Frontal cortex (tissue), 4 donors: ENCODE measurements around the gene RANGRF. TPM values are rescaled to one million over a fixed set of nuclear protein-coding genes. Genes with fewer than 3 reads are reported as not detected.
"Not testable (repeated sequence)": the region's sequence is repeated elsewhere in the genome, so short reads cannot be mapped to it uniquely, and the experiment has no call there.

Source experiments
- DNase-seq, 2 donors: peaks; one replicate each; pipeline ENCODE4 v3.0.0; 2012; ENCODE audit warnings: low spot score in 2 of 2
- FAIRE-seq: peaks from 2 replicates; lab custom pipeline; 2012; peaks lifted over from hg19 to GRCh38; lab: Jason Lieb, UNC
- total RNA-seq: library from RNA; depleted of rRNA; stranded (reverse); fragments of >200 nt; gene quantifications from one replicate; pipeline ENCODE4 v1.2.3, GENCODE V29; 2014
- donor health status: control.
- donor health status: control.
- donor health status: control.

Gene RANGRF, protein sequence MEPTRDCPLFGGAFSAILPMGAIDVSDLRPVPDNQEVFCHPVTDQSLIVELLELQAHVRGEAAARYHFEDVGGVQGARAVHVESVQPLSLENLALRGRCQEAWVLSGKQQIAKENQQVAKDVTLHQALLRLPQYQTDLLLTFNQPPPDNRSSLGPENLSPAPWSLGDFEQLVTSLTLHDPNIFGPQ
- total RNA-seq = 6.1 TPM

DNA sequence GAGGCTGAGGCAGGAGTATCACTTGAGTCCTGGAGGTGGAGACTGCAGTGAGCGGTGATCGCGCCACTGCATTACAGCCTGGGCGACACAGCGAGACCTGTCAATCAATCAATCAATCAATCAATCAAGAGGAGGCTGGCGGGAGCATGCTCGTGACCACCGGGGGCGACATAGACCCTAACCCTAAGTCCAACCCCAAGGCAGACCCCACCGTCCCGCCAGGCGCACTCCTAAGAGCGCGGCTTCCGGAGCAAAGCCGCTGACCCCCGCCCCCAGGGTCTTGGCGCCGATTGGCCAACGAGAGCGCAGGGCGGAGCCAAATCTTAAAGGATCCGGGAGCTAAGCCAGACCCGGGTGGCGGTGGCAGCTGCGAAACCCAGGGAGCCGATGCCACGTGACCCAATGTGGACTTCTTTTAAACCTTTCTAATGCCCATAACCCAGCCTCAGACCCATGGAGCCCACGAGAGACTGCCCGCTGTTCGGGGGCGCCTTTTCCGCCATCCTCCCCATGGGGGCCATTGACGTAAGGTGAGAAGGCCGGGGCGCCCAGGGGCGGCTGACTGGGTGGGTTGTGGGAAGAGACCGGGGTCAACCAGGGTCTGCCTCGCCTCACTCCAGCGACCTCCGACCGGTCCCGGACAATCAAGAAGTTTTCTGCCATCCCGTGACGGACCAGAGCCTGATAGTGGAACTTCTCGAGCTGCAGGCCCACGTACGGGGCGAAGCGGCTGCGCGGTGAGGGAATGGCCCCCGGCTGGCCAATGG is at the start of gene RANGRF:
TSS of gene RANGRF (plus strand) at position 335 of the 767 bp plus-strand sequence. CDS start at position 454, 119 bp downstream.
- no peak for FAIRE-seq
- peak; percentile 92 to 97 for DNase-seq

DNA sequence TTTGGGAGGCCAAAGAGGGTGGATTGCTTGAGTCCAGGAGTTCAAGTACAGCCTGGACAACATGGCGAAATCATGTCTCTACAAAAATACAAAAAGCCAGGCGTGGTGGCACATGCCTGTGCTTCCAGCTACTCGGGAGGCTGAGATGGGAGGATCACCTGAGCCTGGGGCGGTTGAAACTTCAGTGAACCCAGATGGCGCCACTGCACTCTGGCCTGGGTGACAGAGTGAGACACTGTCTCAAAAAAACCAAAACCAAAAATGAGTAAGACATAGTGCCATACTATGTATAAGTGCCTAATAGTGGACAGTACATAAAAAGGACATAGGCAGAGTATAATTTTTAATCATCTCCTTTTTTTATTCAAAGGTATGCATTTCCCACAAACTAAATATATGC is 44.6 kb upstream of the RANGRF start:
- FAIRE-seq = no peak
- no peak for DNase-seq

DNA sequence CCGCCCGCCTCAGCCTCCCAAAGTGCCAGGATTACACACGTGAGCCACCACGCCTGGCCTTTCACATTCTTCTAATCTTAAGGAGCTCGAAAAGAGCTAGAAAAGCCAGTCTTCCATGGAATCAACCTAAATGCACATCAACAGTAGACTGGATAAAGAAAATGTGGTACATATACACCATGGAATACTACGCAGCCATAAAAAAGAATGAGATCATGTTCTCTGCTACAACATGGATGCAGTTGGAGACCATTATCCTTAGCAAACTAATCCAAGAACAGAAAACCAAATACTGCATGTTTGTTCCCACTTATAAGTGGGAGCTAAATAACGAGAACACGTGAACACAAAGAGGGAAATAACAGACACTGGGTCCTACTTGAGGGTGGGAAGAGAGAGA is 43.7 kb upstream of the RANGRF start:
- DNase-seq (no peak), FAIRE-seq (no peak)

DNA sequence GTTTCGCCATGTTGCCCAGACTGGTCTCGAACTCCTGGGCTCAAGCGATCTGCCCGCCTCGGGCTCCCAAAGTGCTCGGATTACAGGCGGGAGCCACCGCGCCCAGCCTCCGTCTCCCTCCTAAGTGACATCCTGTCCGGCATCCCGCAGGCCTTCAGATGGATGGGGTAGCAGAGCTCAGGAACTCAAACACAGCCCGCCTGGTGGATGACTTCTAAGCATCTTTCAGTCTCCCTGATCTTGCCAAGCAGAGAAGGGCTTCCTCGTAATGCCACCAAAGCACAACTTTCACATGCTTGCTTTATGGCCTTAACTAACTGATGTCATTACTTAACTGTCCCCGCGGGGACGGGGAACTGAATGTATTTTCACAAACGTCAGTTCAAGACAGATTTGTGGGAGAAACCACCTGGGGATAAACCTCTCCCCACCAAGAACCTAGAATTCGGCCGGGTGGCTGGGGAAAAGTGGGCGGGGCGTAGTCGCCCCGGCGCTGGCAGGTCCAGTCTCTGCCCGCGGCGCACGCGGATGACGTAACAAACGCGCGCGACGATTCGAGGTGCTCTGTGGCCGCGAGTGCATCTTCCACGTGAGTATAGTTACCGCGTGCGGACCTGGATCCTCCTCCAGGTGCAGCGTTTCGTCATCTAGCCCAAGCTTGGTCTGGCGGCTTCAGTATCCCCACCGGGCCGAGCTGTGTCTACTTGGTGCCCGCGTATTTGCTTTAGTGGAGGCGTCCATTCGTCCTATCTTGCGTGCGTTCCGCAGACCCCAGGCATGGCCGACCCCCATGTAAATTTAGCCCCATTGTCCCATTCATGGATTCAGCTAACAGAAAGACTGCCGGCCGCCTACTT is 39.5 kb upstream of the RANGRF start, which contains the start of gene PFAS:
TSS of gene PFAS (plus strand) at position 539 of the 857 bp plus-strand sequence. CDS start 4,649 bp downstream, outside the sequence.
- no peak for FAIRE-seq

DNA sequence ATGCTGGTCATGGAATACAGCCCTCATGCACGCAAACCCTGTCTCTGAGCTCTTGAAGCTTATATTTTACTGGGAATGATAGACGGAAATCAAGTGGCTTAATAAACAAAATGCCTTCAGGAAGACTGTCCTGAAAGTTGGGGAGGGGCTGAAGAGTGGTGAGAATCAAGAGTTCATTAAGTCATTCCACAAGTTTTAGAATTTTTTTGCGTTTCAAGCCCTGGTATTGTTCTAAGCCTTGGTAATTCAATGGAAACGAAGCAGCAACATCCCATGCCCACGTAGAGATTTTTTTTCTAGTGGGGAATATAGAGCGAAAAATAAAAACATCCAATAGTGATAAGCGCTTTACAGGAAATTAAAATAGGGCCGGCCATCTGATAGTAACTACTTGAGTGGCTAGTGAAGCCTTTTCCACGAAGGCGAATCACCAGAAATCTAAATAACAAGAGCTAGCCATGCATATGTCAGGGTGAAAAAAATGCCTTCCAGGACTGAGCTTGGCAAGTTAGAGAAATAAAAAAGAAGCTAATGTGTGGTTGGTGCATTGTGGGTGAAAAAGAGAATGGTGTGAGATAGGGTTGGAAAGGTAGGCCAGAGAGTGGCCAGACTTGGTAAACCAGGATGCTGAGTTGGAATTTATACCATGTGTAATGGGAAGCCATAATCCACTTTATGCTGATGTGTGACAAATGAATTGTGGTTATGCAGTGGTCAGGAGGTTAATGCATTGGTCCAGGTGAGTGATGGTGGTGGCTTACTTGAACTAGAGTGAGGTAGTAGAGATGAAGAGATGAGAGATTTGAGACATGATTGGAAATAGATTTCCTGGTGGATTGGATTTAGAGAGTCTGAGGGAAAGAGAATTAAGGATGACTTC is 38.6 kb upstream of the RANGRF start:
- DNase-seq (no peak), FAIRE-seq (no peak)

More for the DNA sequence above, 39.5 kb upstream of the RANGRF start, which contains the start of gene PFAS:
- peak; percentile 87 to 90 for DNase-seq

DNA sequence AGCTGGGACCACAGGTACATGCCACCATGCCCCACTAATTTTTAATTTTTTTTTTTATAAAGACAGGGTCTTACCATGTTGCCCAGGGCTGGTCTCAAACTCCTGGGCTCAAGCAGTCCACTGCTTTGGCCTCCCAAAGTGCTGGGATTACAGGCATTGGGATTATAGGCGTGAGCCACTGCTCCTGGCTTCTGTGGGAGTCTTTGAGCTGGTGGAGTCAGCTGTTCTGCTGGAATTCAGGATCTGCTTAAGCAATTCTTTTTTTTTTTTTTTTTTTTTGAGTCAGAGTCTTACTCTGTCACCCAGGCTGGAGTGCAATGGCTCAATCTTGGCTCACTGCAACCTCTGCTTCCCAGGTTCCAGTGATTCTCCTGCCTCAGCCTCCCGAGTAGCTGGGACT is 37.1 kb upstream of the RANGRF start:
- DNase-seq, FAIRE-seq: not testable (repeated sequence)

DNA sequence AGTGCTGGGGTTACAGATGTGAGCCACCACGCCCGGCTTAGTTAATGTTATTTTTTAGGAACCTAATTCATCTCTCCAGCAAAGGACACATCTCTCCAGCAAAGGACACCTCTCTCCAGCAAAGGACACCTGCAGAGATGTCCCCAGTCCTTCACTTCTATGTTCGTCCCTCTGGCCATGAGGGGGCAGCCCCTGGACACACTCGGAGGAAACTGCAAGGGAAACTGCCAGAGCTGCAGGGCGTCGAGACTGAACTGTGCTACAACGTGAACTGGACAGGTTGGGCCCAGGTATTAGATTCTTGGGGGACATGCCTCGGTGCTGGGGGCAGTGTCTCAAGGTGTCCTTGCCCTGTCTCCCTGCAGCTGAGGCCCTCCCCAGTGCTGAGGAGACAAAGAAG is 34.7 kb upstream of the RANGRF start:
- no peak for DNase-seq
- FAIRE-seq = no peak

DNA sequence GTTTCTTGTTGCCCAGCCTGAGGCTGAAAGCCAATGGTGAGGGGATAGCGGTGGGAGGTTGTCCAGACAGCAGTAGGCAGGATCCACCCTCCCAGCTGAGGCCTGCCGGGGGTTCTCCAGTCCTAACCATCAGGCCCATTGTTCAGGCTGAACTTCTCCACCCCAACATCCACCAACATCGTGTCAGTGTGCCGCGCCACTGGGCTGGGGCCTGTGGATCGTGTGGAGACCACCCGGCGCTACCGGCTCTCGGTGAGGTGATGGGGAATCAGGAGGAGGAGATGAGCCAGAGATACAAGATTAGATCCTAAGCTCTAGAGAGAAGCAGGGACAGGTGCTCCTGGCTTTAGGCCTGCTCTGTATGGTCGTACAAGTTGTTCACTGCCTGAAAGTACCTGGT is 33.6 kb upstream of the RANGRF start:
- DNase-seq (no peak), FAIRE-seq (no peak)

DNA sequence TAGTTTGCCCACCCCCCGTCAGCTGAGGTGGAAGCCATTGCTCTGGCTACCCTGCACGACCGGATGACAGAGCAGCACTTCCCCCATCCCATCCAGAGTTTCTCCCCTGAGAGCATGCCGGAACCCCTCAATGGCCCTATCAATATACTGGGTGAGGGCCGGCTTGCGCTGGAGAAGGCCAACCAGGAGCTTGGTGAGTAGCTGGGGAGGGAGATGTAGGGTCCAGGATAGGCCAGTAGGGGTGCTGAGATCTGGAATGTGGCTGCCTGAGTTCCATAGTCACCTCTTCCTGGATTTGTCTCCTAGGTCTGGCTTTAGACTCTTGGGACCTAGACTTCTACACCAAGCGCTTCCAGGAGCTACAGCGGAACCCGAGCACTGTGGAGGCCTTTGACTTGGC is 33.0 kb upstream of the RANGRF start:
- DNase-seq = no peak
- FAIRE-seq = no peak

DNA sequence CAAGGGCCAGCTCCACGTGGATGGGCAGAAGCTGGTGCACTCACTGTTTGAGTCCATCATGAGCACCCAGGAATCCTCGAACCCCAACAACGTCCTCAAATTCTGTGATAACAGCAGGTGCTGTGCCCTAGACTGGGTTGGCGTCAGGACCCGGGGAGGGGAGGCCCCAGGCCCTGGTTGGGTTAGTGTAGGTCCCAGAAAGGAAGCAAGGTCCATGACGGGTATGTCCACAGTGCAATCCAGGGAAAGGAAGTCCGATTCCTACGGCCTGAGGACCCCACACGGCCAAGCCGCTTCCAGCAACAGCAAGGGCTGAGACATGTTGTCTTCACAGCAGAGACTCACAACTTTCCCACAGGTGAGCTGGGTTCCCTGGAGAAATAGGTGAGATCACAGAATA is 32.2 kb upstream of the RANGRF start:
- DNase-seq (no peak), FAIRE-seq (no peak)

DNA sequence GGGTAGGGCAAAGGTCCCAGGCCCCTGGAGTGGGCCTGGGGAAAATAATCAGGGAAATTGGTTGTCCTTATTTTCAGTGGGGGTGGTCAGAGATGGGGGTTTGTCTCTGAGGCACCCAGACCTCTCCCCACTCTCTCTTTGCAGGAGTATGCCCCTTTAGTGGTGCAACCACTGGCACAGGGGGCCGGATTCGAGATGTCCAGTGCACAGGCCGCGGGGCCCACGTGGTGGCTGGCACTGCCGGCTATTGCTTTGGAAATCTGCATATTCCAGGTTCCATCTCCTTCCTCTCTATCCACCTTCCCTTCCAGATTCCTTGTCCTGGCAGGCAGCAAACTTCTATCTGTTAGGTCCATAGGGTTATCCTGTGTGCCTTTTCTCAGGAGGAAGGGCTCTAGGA is 31.8 kb upstream of the RANGRF start:
- DNase-seq (no peak), FAIRE-seq (no peak)

DNA sequence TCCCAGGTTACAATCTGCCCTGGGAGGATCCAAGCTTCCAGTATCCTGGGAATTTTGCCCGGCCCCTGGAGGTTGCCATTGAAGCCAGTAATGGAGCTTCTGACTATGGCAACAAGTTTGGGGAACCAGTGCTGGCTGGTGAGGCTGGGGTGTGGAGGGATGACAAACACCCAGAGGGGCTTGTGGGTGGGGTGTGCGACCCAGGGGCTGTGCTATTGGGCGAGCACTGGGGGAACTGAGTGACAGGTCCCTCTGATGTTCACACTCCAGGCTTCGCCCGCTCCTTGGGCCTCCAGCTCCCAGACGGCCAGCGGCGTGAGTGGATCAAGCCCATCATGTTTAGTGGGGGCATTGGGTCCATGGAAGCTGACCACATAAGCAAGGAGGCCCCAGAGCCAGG is 30.7 kb upstream of the RANGRF start:
- DNase-seq (no peak), FAIRE-seq (no peak)

DNA sequence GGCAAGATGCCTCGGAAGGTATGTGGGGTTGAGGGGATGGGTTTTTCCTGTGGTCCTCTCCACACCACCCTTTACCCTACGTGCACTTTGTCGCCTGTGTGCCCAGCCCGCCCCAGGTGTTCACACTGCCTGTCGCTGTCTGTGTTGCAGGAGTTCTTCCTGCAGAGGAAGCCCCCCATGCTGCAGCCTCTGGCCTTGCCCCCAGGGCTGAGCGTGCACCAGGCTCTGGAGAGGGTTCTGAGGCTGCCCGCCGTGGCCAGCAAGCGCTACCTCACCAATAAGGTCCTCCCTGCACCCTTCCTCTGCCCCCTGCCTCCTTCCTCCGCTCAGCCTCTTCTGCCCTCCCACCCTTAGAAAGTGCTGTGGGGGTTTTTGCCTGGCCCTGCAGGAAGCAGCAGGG is 24.1 kb upstream of the RANGRF start:
- no peak for FAIRE-seq
- no peak for DNase-seq

DNA sequence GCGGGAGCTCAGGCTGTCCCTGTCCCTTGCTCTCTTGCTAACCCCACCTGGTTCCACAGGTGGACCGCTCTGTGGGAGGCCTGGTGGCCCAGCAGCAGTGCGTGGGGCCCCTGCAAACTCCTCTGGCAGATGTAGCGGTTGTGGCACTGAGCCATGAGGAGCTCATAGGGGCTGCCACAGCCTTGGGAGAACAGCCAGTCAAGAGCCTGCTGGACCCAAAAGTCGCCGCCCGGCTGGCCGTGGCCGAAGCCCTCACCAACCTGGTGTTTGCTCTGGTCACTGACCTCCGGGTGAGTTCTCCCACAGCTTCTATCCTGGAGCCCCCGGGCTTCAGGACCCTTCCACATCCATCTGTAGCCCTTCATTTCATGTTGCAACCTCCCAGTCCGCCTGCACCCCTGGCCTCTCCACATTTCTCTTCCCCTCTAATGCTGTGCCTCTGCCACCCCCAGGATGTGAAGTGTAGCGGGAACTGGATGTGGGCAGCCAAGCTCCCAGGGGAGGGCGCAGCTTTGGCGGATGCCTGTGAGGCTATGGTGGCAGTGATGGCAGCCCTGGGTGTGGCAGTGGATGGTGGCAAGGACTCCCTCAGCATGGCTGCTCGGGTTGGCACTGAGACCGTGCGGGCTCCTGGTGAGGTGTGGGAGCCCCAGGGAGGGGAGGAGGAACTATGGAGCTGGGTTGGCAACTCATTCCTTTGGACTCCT is 23.5 kb upstream of the RANGRF start:
- DNase-seq (no peak), FAIRE-seq (no peak)

DNA sequence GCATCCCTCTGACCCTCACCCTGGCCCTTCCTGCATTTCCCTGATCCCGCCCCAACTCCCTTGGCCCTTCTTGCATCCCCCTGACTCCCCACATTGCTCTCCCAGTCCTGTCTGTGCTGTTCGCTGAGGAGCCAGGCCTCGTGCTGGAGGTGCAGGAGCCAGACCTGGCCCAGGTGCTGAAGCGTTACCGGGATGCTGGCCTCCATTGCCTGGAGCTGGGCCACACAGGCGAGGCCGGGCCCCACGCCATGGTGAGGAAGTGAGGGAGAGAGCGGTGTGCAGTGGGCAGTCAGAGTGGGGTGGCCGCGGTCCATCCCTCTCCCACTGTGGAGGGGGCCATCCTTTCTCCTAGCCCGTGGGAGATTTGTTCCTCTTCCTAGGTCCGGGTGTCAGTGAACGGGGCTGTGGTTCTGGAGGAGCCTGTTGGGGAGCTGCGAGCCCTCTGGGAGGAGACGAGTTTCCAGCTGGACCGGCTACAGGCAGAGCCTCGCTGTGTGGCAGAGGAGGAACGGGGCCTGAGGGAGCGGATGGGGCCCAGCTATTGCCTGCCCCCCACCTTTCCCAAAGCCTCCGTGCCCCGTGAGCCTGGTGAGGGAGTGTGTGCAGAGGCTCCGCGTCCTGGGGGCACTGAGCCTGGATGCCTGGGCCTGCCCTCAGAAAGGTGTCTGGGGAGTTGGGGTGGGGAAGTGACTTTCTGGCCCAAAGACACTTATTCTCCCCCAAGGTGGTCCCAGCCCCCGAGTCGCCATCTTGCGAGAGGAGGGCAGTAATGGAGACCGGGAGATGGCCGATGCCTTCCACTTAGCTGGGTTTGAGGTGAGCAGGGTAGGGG is 21.6 kb upstream of the RANGRF start:
- no peak for FAIRE-seq

DNA sequence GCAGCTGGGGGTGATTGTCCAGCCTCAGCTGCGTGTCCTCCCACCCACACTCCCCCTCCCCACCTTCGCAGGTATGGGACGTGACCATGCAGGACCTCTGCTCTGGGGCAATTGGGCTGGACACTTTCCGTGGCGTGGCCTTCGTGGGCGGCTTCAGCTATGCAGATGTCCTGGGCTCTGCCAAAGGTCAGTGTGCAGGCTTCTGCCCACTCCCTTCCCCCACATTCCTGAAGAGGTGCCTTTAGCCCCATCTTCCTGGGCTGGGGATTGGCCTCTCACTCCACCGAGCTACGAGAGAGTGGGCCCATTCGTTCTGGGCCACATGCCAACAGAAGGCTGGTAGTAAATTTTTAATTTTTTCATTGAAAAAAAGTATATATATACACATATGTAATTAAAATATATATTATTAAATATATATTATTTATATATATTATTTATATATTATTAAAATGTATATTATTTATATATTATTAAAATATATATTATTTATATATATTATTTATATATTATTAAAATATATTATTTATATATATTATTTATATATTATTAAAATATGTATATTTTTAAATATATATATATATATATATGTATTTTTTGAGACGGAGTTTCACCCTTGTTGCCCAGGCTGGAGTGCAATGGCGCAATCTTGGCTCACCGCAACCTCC is 20.9 kb upstream of the RANGRF start:
- FAIRE-seq (peak; percentile 89), DNase-seq (no peak)

More for the DNA sequence above, 21.6 kb upstream of the RANGRF start:
- no peak for DNase-seq

DNA sequence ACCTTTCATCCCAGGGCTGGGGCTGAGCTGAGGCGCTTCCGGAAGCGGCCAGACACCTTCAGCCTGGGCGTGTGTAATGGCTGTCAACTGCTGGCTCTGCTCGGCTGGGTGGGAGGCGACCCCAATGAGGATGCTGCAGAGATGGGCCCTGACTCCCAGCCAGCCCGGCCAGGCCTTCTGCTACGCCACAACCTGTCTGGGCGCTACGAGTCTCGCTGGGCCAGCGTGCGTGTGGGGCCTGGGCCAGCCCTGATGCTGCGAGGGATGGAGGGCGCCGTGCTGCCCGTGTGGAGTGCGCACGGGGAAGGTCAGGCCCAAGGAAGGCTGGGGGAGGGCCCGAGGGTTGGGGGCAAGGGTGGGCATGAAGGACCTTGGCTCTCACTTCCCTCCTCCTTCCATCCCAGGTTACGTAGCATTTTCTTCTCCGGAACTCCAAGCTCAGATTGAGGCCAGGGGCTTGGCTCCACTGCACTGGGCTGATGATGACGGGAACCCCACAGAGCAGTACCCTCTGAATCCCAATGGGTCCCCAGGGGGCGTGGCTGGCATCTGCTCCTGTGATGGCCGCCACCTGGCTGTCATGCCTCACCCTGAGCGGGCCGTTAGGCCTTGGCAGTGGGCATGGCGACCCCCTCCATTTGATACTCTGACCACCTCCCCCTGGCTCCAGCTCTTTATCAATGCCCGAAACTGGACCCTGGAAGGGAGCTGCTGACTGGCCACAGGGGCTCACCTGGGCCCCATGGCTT is 19.7 kb upstream of the RANGRF start:
- no peak for FAIRE-seq

More for the DNA sequence above, 19.7 kb upstream of the RANGRF start:
- no peak for DNase-seq
